Measurements from ENCODE around the gene TUBA4A. TPM values are rescaled to one million over a fixed set of nuclear protein-coding genes. Genes with fewer than 3 reads are reported as not detected.

The TUBA4A gene
- total RNA-seq, 6 donors from 2014 or later = 17.8 to 52.1 (median 40.3) TPM

GRCh38 chr2:219279916-219280516 lies 26.3 kb upstream of the TUBA4A start:
- Histone ChIP-seq H3K36me3 (peaks cover 17 to 47% (median 41%) of the 10 kb centered on the region in 4 donors), H3K27ac (peak overlapping the region; percentile 96 to 100 (median 98)), H3K9me3 (no peaks in the 10 kb centered on the region), H3K27me3 (no peaks in the 10 kb centered on the region), H3K4me3 (peak overlapping the region; percentile 60 to 78 (median 64)), H3K4me1 (peaks cover 22 to 29% (median 24%) of the 10 kb centered on the region in 4 donors)
- WGBS, 2 donors = 41 to 53% methylated on average over 10 to 12 of the region's 12 CpGs
- no peak for ATAC-seq (ENCODE audit: low FRiP score in 2 of 2)
- TF ChIP-seq CTCF (IDR thresholded peaks at IDR 0.05) (no peak), POLR2A (IDR thresholded peaks at IDR 0.05) (no peak), POLR2AphosphoS5 (IDR thresholded peaks at IDR 0.05) (no peak), EP300 (IDR thresholded peaks at IDR 0.05) (no peak)
- DNase-seq = no peak

GRCh38 chr2:219279151-219279915 lies 25.6 kb upstream of the TUBA4A start, which contains the start of gene DNAJB2:
Gene DNAJB2 (plus strand): TSS chr2:219279366. CDS start chr2:219279834, 468 bp downstream.
- Histone ChIP-seq H3K9me3 (no peaks in the 10 kb centered on the region), H3K4me3 (peak within 1 kb of the TSS; percentile 60 to 78 (median 64)), H3K27ac (peak within 1 kb of the TSS; percentile 96 to 100 (median 98)), H3K4me1 (peaks cover 22 to 29% (median 24%) of the 10 kb centered on the region in 4 donors), H3K27me3 (no peaks in the 10 kb centered on the region), H3K36me3 (peaks cover 12 to 40% (median 34%) of the 10 kb centered on the region in 4 donors)
- TF ChIP-seq POLR2A (IDR thresholded peaks at IDR 0.05) (peak; percentile 71 to 96 (median 92)), POLR2AphosphoS5 (IDR thresholded peaks at IDR 0.05) (peak; percentile 88 to 96), CTCF (IDR thresholded peaks at IDR 0.05) (peak in 1 of 6 experiments; percentile 34), EP300 (IDR thresholded peaks at IDR 0.05) (peak in 1 of 4 donors; percentile 71)
- DNase-seq = peak; percentile 98 to 99
- WGBS, 2 donors = 1 to 2% methylated on average over 20 to 30 of the region's 65 CpGs
- peak; percentile 97 to 98 for ATAC-seq (ENCODE audit: low FRiP score in 2 of 2)

GRCh38 chr2:219278655-219279150 lies 25.0 kb upstream of the TUBA4A start:
- 11 to 19% methylated on average over 9 of the region's 9 CpGs for WGBS, 2 donors
- no peaks in the 10 kb centered on the region for H3K27me3 ChIP-seq
- ATAC-seq (ENCODE audit: low FRiP score in 2 of 2) = no peak
- peak overlapping the region in 3 of 4 donors; percentile 62 to 78 (median 65) for H3K4me3 ChIP-seq
- H3K36me3 ChIP-seq = peaks cover 10 to 34% (median 28%) of the 10 kb centered on the region in 4 donors
- DNase-seq = no peak
- TF ChIP-seq EP300 (IDR thresholded peaks at IDR 0.05) = no peak
- no peak for TF ChIP-seq POLR2A (IDR thresholded peaks at IDR 0.05)
- TF ChIP-seq CTCF (IDR thresholded peaks at IDR 0.05) = no peak
- TF ChIP-seq POLR2AphosphoS5 (IDR thresholded peaks at IDR 0.05) = no peak
- no peaks in the 10 kb centered on the region for H3K9me3 ChIP-seq
- H3K4me1 ChIP-seq = peaks cover 22 to 29% (median 24%) of the 10 kb centered on the region in 4 donors
- peak overlapping the region; percentile 96 to 100 (median 98) for H3K27ac ChIP-seq

GRCh38 chr2:219277703-219278654 lies 24.3 kb upstream of the TUBA4A start:
- H3K36me3 ChIP-seq = peaks cover 8 to 26% (median 21%) of the 10 kb centered on the region in 4 donors
- TF ChIP-seq EP300 (IDR thresholded peaks at IDR 0.05) = no peak
- TF ChIP-seq POLR2AphosphoS5 (IDR thresholded peaks at IDR 0.05) = no peak
- peak; percentile 94 to 98 (median 95) for TF ChIP-seq CTCF (IDR thresholded peaks at IDR 0.05)
- no peaks in the 10 kb centered on the region for H3K9me3 ChIP-seq
- H3K4me3 ChIP-seq = peak overlapping the region in 2 of 4 donors; percentile 14 to 18
- WGBS, 2 donors = 28 to 35% methylated on average over 18 to 25 of the region's 25 CpGs
- H3K27ac ChIP-seq = peak overlapping the region; percentile 96 to 100 (median 98)
- no peaks in the 10 kb centered on the region for H3K27me3 ChIP-seq
- ATAC-seq (ENCODE audit: low FRiP score in 2 of 2) (peak; percentile 70 to 82), DNase-seq (peak; percentile 85 to 89)
- H3K4me1 ChIP-seq = peaks cover 22 to 29% (median 24%) of the 10 kb centered on the region in 4 donors
